ENCODE results near the gene TFF3. TPM values are rescaled to one million over a fixed set of nuclear protein-coding genes. Genes with fewer than 3 reads are reported as not detected.

Gene TFF3
- total and polyA plus RNA-seq, 2 of the 13 experiments (the other 11 are each of a cell fraction or from before 2014, with no cell fraction given): 14.2 to 26.9 TPM

DNA sequence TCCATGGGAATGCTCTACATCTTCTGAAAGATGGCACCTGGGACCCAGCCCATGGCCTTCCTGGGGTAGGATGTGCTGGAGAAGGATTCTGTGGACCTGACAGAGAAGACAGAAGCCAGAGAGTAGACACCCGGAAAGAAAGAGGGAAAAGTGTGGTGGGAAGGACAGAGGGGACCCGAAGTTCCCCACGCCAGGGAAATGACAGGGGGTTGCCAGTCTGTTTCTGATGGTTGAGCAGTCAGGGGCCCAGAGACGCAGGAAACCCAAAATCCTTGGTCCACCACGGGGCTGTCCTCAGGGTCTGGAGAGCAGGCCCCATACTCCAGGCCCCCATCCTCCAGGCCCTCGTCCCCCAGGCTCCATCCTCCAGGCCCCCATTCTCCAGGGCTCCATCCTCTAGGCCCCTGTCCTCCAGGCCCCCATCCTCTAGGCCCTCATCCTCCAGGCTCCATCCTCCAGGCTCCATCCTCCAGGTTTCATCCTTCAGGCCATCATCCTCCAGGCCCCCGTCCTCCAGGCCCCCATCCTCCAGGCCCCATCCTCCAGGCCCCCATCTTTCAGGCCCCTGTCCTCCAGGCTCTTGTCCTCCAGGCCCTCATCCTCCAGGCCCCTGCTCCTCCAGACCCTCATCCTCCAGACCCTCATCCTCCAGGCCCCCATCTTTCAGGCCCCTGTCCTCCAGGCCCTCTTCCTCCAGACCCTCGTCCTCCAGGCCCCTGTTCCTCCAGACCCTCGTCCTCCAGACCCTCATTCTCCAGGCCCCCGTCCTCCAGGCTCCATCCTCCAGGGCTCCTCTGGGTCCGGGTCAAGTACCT, 36.6 kb upstream of the TFF3 start:
- BruUV-seq (replicated peaks): no TSS peak
- peaks cover 20% of the 10 kb centered on the region for H3K4me1 ChIP-seq (ENCODE audit: insufficient read depth, low read length)
- CTCF ChIA-PET (ENCODE audit: low intra/inter-chr PET ratio, low total read pairs): no interaction called here
- H4K20me1 ChIP-seq (ENCODE audit: insufficient read depth, low read length): no peaks in the 10 kb centered on the region
- H3K79me2 ChIP-seq (ENCODE audit: insufficient read depth, low read length): no peaks in the 10 kb centered on the region
- no peaks in the 10 kb centered on the region; the same call in 1 of the 2 replicates for H3K9me3 ChIP-seq (ENCODE audit: low read length)
- intact Hi-C loops (cut with micrococcal nuclease; ENCODE audit: unreplicated experiment): no loop called here
- no peak for DNase-seq (ENCODE audit: low spot score)
- no peak for FAIRE-seq
- in situ Hi-C loops (cut with HindIII; ENCODE audit: extremely low pct_ligation_motif_present, low pct_unique_long_range_greater_than_20kb): no loop called here
- H3K9ac ChIP-seq (ENCODE audit: insufficient read depth, low read depth, low read length): no peak overlapping the region
- no peaks in the 10 kb centered on the region for H3K36me3 ChIP-seq (replicated peaks in 1 of 2; ENCODE audit: control insufficient read depth in 1 of 2, insufficient read depth in 2 of 2, low read length in 2 of 2)
- no peak overlapping the region for H2AFZ ChIP-seq (ENCODE audit: low read length)
- WGBS (ENCODE audit: low lambda C conversion rate): 39% methylated on average over 11 of the region's 11 CpGs
- H3K4me3 ChIP-seq (replicated peaks in 1 of 3; ENCODE audit: insufficient read depth in 1 of 3, low read depth in 2 of 3, low read length in 3 of 3): no peak overlapping the region
- POLR2A ChIA-PET: no interaction called here
- no peak overlapping the region for H3K27ac ChIP-seq (ENCODE audit: extremely low read length, insufficient read depth, low read length)
- no peak for ATAC-seq
- no peak overlapping the region for H3K4me2 ChIP-seq (ENCODE audit: low read depth, low read length)
- peaks cover 0 to 16% of the 10 kb centered on the region in 2 experiments; a peak in 2 of 5 replicates for H3K27me3 ChIP-seq (ENCODE audit: control insufficient read depth in 1 of 2, insufficient read depth in 2 of 2, low read length in 2 of 2)
- TF ChIP-seq TSC22D2 (CRISPR knock-in tag; IDR thresholded peaks at IDR 0.05; ENCODE audit: borderline replicate concordance) (no peak), ZFX (CRISPR knock-in tag; IDR thresholded peaks at IDR 0.05; ENCODE audit: low read depth) (no peak), ZNF546 (CRISPR knock-in tag; conservative IDR thresholded peaks at IDR 0.05) (no peak), USF2 (IDR thresholded peaks at IDR 0.05; ENCODE audit: low read depth, low read length) (no peak), USF2 (CRISPR knock-in tag; IDR thresholded peaks at IDR 0.05; ENCODE audit: borderline replicate concordance) (no peak), THAP11 (CRISPR knock-in tag; IDR thresholded peaks at IDR 0.05) (no peak), MAFK (conservative IDR thresholded peaks at IDR 0.05 in 1 of 2, IDR thresholded peaks at IDR 0.05 in 1 of 2; ENCODE audit: low read length in 2 of 2) (no peak), ZMAT3 (CRISPR knock-in tag; conservative IDR thresholded peaks at IDR 0.05) (no peak), ZBTB2 (CRISPR knock-in tag; IDR thresholded peaks at IDR 0.05; ENCODE audit: low read depth) (no peak)
- TF ChIP-seq, protein P1, sequence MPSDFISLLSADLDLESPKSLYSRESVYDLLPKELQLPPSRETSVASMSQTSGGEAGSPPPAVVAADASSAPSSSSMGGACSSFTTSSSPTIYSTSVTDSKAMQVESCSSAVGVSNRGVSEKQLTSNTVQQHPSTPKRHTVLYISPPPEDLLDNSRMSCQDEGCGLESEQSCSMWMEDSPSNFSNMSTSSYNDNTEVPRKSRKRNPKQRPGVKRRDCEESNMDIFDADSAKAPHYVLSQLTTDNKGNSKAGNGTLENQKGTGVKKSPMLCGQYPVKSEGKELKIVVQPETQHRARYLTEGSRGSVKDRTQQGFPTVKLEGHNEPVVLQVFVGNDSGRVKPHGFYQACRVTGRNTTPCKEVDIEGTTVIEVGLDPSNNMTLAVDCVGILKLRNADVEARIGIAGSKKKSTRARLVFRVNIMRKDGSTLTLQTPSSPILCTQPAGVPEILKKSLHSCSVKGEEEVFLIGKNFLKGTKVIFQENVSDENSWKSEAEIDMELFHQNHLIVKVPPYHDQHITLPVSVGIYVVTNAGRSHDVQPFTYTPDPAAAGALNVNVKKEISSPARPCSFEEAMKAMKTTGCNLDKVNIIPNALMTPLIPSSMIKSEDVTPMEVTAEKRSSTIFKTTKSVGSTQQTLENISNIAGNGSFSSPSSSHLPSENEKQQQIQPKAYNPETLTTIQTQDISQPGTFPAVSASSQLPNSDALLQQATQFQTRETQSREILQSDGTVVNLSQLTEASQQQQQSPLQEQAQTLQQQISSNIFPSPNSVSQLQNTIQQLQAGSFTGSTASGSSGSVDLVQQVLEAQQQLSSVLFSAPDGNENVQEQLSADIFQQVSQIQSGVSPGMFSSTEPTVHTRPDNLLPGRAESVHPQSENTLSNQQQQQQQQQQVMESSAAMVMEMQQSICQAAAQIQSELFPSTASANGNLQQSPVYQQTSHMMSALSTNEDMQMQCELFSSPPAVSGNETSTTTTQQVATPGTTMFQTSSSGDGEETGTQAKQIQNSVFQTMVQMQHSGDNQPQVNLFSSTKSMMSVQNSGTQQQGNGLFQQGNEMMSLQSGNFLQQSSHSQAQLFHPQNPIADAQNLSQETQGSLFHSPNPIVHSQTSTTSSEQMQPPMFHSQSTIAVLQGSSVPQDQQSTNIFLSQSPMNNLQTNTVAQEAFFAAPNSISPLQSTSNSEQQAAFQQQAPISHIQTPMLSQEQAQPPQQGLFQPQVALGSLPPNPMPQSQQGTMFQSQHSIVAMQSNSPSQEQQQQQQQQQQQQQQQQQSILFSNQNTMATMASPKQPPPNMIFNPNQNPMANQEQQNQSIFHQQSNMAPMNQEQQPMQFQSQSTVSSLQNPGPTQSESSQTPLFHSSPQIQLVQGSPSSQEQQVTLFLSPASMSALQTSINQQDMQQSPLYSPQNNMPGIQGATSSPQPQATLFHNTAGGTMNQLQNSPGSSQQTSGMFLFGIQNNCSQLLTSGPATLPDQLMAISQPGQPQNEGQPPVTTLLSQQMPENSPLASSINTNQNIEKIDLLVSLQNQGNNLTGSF (CRISPR knock-in tag; IDR thresholded peaks at IDR 0.05): no peak
- TF ChIP-seq, protein P2, sequence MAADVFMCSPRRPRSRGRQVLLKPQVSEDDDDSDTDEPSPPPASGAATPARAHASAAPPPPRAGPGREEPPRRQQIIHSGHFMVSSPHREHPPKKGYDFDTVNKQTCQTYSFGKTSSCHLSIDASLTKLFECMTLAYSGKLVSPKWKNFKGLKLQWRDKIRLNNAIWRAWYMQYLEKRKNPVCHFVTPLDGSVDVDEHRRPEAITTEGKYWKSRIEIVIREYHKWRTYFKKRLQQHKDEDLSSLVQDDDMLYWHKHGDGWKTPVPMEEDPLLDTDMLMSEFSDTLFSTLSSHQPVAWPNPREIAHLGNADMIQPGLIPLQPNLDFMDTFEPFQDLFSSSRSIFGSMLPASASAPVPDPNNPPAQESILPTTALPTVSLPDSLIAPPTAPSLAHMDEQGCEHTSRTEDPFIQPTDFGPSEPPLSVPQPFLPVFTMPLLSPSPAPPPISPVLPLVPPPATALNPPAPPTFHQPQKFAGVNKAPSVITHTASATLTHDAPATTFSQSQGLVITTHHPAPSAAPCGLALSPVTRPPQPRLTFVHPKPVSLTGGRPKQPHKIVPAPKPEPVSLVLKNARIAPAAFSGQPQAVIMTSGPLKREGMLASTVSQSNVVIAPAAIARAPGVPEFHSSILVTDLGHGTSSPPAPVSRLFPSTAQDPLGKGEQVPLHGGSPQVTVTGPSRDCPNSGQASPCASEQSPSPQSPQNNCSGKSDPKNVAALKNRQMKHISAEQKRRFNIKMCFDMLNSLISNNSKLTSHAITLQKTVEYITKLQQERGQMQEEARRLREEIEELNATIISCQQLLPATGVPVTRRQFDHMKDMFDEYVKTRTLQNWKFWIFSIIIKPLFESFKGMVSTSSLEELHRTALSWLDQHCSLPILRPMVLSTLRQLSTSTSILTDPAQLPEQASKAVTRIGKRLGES (CRISPR knock-in tag; IDR thresholded peaks at IDR 0.05; ENCODE audit: borderline replicate concordance): no peak
